Esophagus muscularis mucosa (tissue), 3 donors: Measurements from ENCODE around the gene ERG28.

Source experiments
- POLR2AphosphoS5 ChIP-seq, 2 donors: sonication (generic); formaldehyde crosslinking; IDR thresholded peaks; one replicate each; pipeline ENCODE4 v1.6.1; 2017; ENCODE audit warnings: antibody characterized with exemption in 2 of 2
- TF ChIP-seq, protein P1 (sequence below), 3 experiments: fragments of 200-600 bp in 2 of 3; fragments of 450-650 bp in 1 of 3; sonication (generic) in 2 of 3; IDR thresholded peaks; one replicate each; pipeline ENCODE4 v1.5.1; 2017 to 2019; ENCODE audit warnings: antibody characterized with exemption in 3 of 3, mild to moderate bottlenecking in 2 of 3, moderate library complexity in 1 of 3

DNA sequence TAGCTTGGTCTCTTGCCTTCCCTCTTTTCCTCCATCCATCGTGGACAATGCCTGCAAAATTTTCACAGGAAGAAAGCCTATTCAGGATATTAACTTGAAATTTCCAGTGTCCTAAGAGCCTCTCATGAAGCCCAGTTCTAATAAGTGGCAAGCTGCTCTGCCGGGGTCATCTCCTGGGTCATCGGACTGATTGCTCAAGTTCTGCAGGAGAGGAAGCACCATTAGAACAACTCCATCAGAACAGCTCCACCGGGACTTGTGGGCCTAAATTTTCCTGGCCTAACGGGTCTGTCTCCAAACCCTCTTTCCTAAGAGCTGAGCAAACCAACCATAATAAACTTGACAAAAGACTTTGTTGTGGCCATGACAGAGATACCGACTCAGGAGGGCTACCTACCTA lies 13.9 kb downstream of the ERG28 start:
- TF ChIP-seq, protein P1, sequence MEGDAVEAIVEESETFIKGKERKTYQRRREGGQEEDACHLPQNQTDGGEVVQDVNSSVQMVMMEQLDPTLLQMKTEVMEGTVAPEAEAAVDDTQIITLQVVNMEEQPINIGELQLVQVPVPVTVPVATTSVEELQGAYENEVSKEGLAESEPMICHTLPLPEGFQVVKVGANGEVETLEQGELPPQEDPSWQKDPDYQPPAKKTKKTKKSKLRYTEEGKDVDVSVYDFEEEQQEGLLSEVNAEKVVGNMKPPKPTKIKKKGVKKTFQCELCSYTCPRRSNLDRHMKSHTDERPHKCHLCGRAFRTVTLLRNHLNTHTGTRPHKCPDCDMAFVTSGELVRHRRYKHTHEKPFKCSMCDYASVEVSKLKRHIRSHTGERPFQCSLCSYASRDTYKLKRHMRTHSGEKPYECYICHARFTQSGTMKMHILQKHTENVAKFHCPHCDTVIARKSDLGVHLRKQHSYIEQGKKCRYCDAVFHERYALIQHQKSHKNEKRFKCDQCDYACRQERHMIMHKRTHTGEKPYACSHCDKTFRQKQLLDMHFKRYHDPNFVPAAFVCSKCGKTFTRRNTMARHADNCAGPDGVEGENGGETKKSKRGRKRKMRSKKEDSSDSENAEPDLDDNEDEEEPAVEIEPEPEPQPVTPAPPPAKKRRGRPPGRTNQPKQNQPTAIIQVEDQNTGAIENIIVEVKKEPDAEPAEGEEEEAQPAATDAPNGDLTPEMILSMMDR (IDR thresholded peaks at IDR 0.05): no peak
- TF ChIP-seq POLR2AphosphoS5 (IDR thresholded peaks at IDR 0.05): no peak
